OCI-LY3 (cell line): ENCODE data around the gene GPER1.

Source experiments
- CTCF ChIP-seq: fragments of 200-600, 300-600 bp; sonication (generic); IDR thresholded peaks from 2 replicates; pipeline ENCODE4 v1.5.1; 2014; ENCODE audit warnings: antibody characterized with exemption, low read length, low read depth
- EZH2phosphoT487 ChIP-seq: fragments of 200-600 bp; shearing (Covaris generic); IDR thresholded peaks from 2 replicates; pipeline ENCODE4 v1.6.1; 2018; ENCODE audit warnings: antibody characterized with exemption, mixed run types, low read depth

DNA sequence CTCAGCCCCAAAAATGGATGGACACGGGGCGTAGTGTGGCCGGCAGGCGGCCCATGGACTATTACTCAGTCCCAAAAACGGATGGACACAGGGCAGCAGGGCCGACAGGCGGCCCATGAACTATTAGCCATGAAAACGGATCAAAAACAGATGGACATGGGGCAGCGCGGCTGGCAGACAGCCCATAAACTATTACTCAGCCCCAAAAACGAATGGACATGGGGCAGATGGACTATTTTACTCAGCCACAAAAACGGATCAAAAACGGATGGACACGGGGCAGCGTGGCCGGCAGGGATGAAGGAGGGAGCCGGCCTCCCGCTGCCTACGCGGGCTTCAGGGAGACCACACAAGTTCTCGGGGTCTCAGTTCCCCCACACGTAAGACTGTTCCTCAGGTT is 32.9 kb downstream of the GPER1 start:
- TF ChIP-seq CTCF (no peak), EZH2phosphoT487 (no peak)
